ENCODE results near the gene SNTB2. TPM values are rescaled to one million over a fixed set of nuclear protein-coding genes. Genes with fewer than 3 reads are reported as not detected.

Gene SNTB2
- total RNA-seq, 1 experiment from 2014 or later: 30.3 TPM

GRCh38 chr16:69321080-69321479, 134.1 kb downstream of the SNTB2 start:
- Histone ChIP-seq H3K4me3 (no peak overlapping the region), H3F3A (ENCODE audit: insufficient read depth, low read depth) (peaks cover 17% of the 10 kb centered on the region; the same call in 1 of the 2 replicates), H3K4me2 (no peak overlapping the region), H3K36me3 (ENCODE audit: low read depth) (peaks cover 5% of the 10 kb centered on the region; the same call in 1 of the 2 replicates), H3K9me2 (ENCODE audit: insufficient read depth) (no peaks in the 10 kb centered on the region), H3K9me3 (ENCODE audit: insufficient read depth, low read depth) (no peaks in the 10 kb centered on the region), H4K20me1 (ENCODE audit: insufficient read depth) (peaks cover 44% of the 10 kb centered on the region), H2AFZ (no peak overlapping the region), H3K27ac (no peak overlapping the region), H3K4me1 (replicated peaks; ENCODE audit: insufficient read depth) (peaks cover 2% of the 10 kb centered on the region), H3K79me2 (ENCODE audit: low read depth) (peaks cover 36% of the 10 kb centered on the region), H3K27me3 (ENCODE audit: insufficient read depth, low read depth) (no peaks in the 10 kb centered on the region)
- no peak for DNase-seq
- TF ChIP-seq EZH2 (IDR thresholded peaks at IDR 0.05; ENCODE audit: low read depth): no peak
- no peak for TF ChIP-seq CTCF (conservative IDR thresholded peaks at IDR 0.05)
- intact Hi-C loops (cut with micrococcal nuclease; ENCODE audit: unreplicated experiment): no loop called here
- ChIA-PET CTCF (no interaction called here), POLR2A (ENCODE audit: unreplicated experiment) (interaction anchor here (0.6 kb wide), 1 partner anchor 167 kb away, joined by 3 read pairs; no protein-coding TSS in a partner anchor)
- BruUV-seq (replicated peaks): no TSS peak

DNA sequence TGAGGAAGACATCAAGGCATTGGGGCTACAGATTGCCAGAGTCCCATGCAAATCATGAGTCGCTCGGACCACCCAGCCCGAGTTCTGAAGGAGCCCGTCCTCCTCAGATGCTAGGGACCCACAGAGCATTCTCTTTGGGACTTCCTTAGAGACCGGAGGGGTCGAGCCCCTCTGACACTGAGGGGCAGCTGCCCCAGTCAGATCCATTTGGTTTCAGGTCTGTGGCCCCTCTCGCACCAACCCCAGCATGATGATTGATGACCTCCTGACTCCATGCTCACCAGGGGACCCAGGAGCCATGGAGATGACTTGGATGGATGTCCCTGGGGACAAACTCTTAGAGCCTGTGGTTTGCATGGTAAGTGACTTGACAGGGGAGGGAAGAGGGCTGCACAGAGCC, 135.4 kb downstream of the SNTB2 start:
- peaks cover 48% of the 10 kb centered on the region for H3K79me2 ChIP-seq (ENCODE audit: low read depth)
- no peak overlapping the region for H3K27ac ChIP-seq
- no peak overlapping the region for H3K4me3 ChIP-seq
- no peak for TF ChIP-seq EZH2 (IDR thresholded peaks at IDR 0.05; ENCODE audit: low read depth)
- TF ChIP-seq CTCF (conservative IDR thresholded peaks at IDR 0.05): no peak
- H3K9me3 ChIP-seq (ENCODE audit: insufficient read depth, low read depth): no peaks in the 10 kb centered on the region
- intact Hi-C loops (cut with micrococcal nuclease; ENCODE audit: unreplicated experiment): no loop called here
- no peaks in the 10 kb centered on the region for H3K9me2 ChIP-seq (ENCODE audit: insufficient read depth)
- POLR2A ChIA-PET (ENCODE audit: unreplicated experiment): no interaction called here
- no peak overlapping the region for H3K4me2 ChIP-seq
- no peaks in the 10 kb centered on the region for H3K27me3 ChIP-seq (ENCODE audit: insufficient read depth, low read depth)
- DNase-seq: no peak
- H3F3A ChIP-seq (ENCODE audit: insufficient read depth, low read depth): peaks cover 26% of the 10 kb centered on the region; the same call in 1 of the 2 replicates
- H4K20me1 ChIP-seq (ENCODE audit: insufficient read depth): peaks cover 57% of the 10 kb centered on the region
- H2AFZ ChIP-seq: no peak overlapping the region
- BruUV-seq (replicated peaks): no TSS peak
- H3K36me3 ChIP-seq (ENCODE audit: low read depth): peaks cover 10% of the 10 kb centered on the region; the same call in 1 of the 2 replicates
- CTCF ChIA-PET: no interaction called here
- H3K4me1 ChIP-seq (replicated peaks; ENCODE audit: insufficient read depth): peaks cover 13% of the 10 kb centered on the region

DNA sequence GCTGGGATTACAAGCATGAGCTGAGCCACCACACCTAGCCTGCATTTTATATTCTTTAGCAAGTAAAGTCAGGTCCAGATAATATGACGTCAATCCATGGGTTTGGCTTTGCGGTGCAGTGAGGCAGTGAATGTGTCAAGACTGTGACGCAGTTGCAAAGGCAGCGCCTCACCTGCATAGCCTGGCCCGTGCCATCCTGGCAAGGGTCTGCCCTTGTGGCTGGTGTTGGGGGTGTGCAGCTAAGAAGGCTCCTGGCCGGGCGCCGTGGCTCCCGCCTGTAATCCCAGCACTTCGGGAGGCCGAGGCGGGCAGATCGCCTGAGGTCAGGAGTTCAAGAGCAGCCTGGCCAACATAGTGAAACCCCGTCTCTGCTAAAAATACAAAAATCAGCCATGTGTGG, 136.5 kb downstream of the SNTB2 start:
- peaks cover 59% of the 10 kb centered on the region for H3K79me2 ChIP-seq (ENCODE audit: low read depth)
- H3K27ac ChIP-seq: no peak overlapping the region
- no peaks in the 10 kb centered on the region for H3K9me3 ChIP-seq (ENCODE audit: insufficient read depth, low read depth)
- intact Hi-C loops (cut with micrococcal nuclease; ENCODE audit: unreplicated experiment): no loop called here
- DNase-seq: no peak
- ChIA-PET POLR2A (ENCODE audit: unreplicated experiment) (interaction anchor here (0.5 kb wide), 1 partner anchor 1176 kb away, joined by 3 read pairs; no protein-coding TSS in a partner anchor), CTCF (no interaction called here)
- no peak for TF ChIP-seq EZH2 (IDR thresholded peaks at IDR 0.05; ENCODE audit: low read depth)
- TF ChIP-seq CTCF (conservative IDR thresholded peaks at IDR 0.05): no peak
- peaks cover 65% of the 10 kb centered on the region for H4K20me1 ChIP-seq (ENCODE audit: insufficient read depth)
- H3K36me3 ChIP-seq (ENCODE audit: low read depth): peaks cover 18% of the 10 kb centered on the region
- H3K9me2 ChIP-seq (ENCODE audit: insufficient read depth): no peaks in the 10 kb centered on the region
- H2AFZ ChIP-seq: no peak overlapping the region
- no peak overlapping the region for H3K4me3 ChIP-seq
- H3F3A ChIP-seq (ENCODE audit: insufficient read depth, low read depth): peaks cover 26% of the 10 kb centered on the region; the same call in 1 of the 2 replicates
- BruUV-seq (replicated peaks): no TSS peak
- no peaks in the 10 kb centered on the region for H3K27me3 ChIP-seq (ENCODE audit: insufficient read depth, low read depth)
- peaks cover 24% of the 10 kb centered on the region for H3K4me1 ChIP-seq (replicated peaks; ENCODE audit: insufficient read depth)
- no peak overlapping the region for H3K4me2 ChIP-seq

Data from PC-9 (cell line).